ENCODE data around the gene HSPA5. TPM values are rescaled to one million over a fixed set of nuclear protein-coding genes. Genes with fewer than 3 reads are reported as not detected.
"Not testable (repeated sequence)": the region's sequence is repeated elsewhere in the genome, so short reads cannot be mapped to it uniquely, and the experiment has no call there.

HSPA5 gene
- total RNA-seq = 119 TPM

DNA sequence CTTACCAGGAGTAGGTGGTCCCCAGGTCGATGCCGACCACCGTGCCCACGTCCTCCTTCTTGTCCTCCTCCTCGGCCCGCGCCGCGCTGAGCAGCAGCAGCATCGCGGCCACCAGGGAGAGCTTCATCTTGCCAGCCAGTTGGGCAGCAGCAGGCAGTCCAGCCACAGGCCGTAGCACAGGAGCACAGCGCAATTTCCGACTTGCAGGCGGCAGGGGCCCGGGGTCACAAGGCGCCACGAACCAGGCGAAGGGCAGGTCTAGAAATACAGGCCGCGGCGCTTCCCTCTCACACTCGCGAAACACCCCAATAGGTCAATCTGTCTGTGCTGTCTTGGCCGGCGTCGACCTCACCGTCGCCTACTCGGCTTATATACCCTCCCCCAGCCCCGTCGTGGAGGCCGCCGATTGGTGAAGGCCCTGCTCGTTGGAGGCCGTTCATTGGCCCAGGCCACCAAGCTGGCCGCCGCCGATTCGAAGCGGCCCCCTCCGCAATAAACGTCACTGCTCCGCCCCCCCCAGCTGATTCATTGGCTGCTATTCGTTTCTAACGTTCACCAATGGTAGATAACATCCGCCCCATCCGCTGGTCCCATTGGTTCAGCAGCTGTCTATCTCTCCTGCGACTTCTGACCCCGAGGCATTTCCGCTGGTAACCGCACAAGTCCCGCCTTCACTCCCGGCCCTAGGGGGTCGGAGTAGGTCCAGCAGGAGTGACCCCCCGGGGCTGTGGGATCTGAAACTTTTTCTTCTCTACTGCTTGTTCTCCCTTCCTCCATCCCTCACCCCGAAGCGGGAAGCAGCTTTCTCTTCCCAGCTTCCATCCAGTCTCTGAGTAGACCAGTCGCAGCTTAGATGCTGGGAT, at the start of gene HSPA5:
Gene HSPA5, minus strand, starts transcription at position 344 of the 863 bp plus-strand sequence. Its CDS starts 217 bp downstream, at position 127.
- peak; percentile 98 for ATAC-seq

DNA sequence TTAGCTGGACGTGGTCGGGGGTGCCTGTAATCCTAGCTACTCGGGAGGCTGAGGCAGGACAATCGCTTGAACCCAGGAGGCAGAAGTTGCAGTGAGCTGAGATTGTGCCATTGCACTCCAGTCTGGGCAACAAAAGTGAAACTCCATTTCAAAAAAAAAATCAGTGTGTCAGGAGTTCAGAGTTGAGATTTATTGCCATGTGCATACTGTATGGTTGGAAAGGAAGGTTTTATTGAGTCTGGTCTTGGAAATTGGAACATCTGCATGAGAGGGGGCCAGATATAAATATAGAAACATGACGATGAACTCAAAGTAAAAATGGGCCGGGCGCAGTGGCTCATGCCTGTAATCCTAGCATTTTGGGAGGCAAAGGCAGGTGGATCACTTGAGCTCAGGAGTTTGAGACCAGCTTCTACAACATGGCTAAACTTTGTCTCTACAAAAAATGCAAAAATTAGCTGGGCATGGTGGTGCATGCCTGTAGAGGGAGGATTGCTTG, 45.8 kb upstream of the HSPA5 start:
- not testable (repeated sequence) for ATAC-seq

DNA sequence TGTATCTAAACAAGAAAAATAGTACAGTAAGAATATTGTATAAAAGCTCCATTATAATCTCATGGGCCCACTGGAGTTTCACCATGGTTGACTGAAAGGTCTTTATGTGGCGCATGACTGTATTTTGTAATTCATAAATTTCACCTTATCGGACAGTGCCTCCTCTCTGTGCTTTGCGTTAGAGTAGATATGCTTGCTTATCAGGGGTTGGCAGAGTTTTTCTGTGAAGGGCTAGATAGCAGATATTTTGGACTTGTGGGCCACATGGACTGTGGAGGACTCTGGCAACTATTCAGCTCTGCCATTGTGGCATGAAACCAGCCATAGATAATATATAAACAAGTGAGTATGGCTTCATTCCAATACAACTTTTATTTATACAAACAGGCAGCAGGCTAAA, 43.7 kb upstream of the HSPA5 start:
- no peak for ATAC-seq

DNA sequence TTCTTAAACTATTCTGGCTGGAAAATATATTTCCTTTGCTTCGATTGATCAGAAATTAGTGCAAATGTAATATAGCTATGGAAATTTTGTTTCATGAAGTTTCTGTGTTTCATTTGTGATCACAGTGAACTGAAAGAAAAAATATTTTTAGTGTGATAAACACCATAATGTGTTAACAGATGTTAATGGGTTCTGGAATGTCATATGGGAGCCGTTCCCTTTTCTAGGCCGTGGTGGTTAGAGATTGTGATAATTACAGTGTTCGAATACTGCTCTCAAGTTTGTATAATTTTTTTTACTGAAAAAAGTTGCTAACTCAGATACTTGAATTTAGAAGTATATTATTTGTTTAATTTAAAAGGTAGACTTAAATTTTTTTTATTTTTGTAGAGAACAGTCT, 39.8 kb upstream of the HSPA5 start:
- no peak for ATAC-seq

DNA sequence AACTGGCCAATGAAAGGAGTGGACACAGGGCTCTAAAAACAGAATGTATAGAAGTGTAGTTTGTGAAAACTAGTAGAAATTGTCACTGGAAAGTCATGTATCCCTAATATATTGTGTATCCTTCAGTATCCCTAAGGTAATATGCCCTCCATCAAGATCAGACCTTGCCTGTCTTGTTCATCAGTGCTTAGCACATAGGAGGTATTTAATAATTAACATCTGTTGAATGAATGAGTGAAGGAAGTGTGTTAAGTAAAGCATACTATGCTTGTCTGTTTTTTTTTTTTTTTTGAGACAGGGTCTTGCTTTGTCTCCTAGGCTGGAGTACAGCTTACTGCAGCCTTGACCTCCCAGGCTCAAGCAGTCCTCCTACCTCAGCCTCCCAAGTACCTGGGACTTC, 36.3 kb upstream of the HSPA5 start:
- no peak for ATAC-seq

DNA sequence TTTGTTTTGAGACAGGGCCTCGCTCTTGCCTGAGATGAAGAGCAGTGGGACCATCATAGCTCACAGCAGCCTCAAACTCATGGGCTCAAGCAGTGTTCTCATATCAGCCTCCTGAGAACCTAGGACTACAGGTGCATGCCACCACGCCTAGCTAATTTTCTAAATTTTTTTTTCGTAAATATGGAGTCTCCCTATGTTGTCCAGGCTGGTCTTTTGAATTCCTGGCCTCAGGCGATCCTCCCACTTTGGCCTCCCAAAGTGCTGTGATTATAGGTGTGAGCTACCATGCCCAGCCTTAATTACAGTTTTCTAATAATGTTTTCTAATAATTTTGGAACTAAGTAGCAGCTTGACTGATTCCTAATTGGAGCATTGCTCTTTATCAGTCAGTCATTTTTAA, 35.6 kb upstream of the HSPA5 start:
- no peak for ATAC-seq

DNA sequence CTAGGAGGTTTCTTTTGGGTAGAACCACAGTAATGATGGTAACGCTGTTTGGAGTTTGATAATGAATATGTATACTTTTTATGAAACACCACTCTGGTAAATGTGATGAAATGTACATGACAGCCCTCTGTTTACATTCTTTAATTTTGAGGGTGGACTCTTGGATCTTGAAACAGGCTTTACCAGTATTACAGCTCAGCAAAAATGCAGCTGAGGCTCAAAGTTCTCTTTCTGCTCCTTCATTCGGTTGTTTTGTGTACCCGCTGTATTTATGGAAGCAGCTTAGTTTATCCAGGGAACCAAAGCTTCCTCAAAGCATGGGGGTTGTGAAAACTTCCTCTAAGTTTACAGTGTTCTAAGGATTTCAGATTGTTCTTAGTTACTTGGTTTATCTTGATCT, 31.6 kb upstream of the HSPA5 start:
- ATAC-seq = peak; percentile 83

DNA sequence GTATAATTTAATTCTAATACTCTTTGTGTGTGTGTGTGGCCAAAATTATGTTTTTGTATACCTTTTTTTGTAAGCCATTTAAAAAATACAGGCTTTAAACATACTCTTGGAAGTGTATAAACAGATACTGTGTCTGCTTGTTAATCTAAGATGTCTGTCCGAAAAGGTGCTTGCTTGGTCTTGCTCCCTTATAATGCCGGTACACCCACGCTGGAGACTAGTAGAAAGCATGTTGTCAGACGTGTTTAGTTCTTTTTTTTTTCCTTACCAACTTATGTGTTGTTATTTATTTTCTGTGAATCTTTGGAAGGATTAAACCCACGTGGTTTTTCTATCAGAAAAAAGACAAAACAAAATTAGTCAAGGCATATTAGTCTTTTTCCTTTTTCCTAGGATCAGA, 29.9 kb upstream of the HSPA5 start:
- ATAC-seq = peak; percentile 72

DNA sequence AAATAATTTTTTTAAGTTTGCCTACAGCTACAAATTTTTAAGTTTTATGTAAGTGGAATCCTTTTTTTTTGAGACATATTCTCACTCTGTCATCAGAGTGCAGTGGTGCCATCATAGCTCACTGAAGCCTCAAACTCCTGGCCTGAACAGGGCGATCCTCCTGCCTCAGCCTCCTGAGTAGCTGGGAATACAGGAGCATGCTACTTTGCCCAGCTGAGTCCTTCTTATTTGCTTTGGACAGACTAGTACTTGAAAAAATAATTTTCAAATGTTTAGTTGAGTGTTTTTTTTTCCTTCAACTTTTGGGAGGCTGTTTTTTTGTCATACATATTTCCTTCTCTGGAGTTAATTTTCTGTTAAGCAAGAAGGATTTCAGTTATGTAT, 27.9 kb upstream of the HSPA5 start:
- ATAC-seq = no peak

DNA sequence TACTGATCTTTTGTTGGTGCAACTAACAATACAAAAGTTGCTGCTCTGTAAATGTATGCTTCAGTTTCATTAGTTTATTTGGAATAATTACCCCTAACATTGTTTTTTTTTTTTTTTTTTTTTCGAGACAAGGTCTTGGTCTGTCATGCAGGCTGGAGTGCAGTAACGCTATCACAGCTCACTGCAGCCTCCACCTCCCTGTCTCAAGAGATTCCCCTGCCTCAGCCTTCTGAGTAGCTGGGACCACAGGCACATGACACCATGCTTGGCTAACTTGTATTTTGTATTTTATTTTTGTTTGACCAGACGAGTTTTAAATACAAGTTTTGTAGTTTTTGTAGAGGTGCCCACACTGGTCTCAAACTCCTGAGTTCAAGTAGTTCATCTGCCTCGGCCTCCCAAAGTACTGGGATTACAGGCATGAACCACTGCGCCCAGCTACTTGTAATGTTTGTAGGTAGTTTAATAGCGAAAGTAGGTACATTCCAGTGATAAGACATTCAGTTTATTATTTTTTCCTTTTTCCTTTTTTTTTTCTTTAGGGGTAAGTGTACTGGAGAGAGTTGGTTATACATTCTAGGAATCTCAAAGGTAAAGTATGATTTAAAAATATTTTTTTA, 27.4 kb upstream of the HSPA5 start:
- no peak for ATAC-seq

DNA sequence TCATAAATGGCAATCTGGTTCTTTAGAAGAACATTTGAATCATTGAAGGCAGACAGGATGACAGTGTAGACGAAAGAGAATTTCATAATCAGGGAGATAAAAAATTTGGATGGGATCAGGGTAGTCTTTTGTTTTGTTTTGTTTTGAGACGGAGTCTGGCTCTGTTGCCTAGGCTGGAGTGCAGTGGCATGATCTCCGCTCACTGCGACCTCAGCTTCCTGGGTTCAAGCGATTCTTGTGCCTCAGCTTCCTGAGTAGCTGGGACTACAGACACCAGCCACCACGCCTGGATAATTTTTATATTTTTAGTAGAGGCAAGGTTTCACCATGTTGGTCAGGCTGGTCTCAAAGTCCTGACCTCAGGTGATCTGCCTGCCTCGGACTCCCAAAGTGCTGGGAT, 22.9 kb upstream of the HSPA5 start:
- not testable (repeated sequence) for ATAC-seq

DNA sequence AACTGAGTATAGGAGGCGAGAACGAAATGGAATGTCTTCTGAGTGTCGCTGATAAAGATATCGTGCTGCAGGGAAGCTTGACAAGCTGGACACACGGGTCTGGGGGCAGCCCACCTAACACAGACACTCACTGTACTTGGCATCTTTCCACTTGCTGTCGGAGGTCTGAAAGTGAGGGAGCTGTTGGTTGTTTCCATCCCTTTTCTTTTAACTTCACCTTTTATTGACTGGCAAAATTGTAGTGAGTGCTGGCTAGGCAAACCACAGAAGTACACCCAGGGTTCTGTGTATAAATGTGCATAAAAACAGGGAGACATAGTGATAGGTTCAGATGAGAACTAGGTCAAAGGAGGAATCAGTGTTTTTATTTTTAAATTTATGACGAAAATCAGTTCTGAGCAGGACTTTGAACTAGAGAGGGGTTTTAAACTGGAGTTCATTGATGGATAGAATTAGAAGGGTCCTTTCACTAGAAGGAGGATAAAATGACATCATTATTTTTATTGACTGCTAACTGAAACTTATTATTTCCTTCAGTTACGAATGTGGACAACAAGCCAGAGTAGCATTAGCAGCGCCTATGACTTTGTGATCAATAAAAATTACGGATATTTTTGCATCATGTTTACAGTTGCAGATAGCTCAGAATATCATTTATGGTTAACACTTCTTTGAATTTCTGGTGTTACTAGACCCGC, 21.3 kb upstream of the HSPA5 start:
- ATAC-seq = no peak

DNA sequence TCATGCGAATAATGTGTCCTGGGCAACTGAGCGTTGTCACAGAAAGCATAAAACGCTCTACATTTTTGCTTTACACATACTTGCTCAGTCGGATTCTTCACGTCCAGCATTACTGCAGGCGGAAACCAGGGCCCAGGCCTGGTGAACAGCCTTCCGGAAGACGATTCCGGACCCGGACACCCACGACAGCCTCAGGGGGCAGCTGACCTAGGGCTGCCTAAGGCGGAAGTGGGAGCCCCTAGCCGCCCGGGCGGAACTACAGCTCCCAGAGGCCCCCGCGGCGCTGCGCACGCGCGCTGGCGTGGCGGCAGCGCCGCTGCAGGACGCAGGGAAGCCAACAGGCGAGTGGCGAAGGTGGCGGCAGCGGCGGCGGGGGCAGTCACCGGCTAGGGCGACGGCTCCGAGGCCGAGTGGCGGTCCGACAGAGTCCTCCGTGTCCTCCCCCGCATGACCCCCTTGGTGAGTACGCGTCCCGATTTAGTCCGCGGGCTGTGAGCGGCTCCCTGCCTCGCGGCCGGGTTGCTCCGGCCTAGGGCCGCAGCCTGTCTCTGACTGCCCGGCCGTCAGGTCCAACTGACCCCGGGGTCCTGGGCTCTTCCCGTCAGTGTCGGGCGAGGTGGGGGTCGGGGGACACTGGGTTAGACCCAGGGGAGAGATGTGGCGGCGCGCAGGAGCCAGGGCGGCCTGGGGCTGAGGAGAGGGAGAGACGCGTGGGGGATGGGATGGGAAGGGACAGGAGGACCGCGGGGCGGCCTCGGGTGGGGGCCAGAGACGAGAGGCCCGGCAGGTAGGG, 20.6 kb upstream of the HSPA5 start, which contains the start of gene GAPVD1:
Gene GAPVD1, plus strand, starts transcription at position 326 of the 793 bp plus-strand sequence. CDS start 37,096 bp downstream, outside the sequence.
- peak; percentile 99 for ATAC-seq

DNA sequence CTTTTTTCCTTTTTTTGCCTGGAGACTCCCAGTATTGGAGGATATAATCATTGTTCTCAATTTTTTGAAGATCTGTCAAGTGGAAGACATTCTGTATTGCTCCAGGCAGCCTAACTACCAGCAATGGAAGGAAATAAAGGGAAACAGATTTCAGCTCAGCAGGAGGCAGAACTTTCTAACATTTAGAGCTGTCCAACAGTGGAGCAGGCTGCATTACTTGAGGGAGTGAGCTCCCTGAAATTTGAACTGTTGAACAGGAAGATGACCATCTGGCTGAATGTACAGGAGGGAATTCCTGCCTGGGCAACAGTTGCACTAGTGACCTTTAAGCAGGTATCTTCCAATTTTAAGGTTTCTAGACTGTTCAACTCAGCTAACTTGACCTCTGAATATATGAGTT, 19.4 kb upstream of the HSPA5 start:
- no peak for ATAC-seq

DNA sequence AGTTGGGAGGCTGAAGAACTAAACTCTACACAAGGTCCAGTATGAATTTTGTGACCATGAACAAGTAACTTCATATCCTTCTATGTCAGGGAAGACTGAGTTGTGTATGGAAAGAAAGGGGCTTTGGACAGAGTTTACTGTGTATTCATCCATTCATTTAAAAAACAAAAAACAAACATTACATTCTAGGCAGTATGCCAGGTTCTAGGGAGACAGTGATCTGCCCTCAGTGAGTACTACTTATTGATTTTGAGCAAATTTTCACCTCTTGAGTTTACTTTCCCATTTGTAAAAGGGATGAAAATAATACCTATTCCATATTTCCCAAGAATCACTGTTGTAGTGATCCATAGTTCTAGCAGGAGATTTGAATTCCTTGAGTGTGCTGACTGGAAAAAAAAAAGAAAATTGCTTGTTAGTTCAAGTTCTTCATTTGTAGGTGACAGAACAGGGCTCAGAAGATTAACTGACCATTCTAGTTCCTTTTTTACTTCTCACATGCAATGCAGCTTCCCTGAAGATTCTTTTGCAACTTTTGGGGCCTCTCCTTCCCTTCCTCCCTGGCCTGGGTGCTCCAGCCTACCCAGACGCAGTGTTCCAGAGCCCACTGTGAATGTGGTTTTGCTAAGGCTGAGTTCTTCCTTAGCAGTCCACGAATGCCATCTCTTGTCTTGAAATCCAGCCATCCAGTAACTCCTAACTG, 17.8 kb upstream of the HSPA5 start:
- no peak for ATAC-seq

DNA sequence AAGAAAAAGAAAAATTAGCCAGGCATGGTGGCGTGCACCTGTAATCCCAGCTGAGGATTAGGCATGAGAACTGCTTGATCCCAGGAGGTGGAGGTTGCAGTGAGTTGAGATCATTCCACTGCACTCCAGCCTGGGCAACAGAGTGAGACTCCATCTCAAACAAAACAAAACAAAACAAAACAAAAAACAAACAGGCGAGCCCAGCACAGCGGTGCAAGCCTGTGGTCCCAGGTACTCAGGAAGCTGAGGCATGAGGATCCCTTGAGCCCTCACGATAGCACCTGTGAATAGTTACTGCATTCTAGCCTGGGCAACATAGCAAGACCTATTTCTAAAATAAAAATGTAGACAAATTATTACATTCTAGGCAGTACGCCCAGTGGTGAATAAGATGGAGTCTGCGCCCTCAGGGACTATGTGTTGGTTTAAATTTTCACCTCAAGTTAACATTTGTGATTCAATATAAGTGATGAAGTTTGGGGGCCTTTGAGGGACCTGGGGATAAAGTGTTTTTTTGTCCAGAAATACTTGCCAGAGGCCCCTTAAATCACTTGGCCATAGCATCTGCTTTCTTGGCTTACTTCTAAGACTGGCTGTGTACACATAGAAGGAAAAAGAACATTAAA, 17.1 kb upstream of the HSPA5 start:
- no peak for ATAC-seq

DNA sequence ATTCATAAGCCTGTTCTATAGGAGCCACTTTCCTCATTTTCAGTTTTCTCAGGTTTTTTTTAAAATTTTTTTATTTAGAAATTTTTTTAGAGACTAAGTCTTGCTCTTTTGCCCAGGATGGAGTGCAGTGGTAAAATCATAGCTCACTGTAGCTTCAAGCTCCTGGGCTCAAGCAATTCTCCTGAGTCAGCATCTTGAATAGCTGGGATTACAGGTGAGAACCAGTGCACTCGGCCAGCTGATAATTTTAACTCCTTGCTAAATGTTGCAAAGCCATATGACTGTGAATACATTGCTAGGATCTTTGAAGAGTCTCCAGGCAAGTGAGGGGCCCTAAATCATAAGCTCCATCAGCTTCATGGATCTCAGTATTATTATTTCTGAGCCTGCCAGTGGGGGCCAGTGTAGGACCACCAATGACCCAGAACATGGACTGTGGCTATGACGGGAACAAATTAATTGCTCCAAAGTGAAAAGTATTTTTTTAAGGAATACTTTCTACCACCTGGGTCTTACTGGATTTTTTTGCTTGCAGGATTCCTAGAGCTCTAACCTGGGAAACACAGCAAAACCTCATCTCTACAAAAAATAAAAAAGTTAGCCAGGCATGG, 14.7 kb upstream of the HSPA5 start:
- peak; percentile 33 for ATAC-seq

DNA sequence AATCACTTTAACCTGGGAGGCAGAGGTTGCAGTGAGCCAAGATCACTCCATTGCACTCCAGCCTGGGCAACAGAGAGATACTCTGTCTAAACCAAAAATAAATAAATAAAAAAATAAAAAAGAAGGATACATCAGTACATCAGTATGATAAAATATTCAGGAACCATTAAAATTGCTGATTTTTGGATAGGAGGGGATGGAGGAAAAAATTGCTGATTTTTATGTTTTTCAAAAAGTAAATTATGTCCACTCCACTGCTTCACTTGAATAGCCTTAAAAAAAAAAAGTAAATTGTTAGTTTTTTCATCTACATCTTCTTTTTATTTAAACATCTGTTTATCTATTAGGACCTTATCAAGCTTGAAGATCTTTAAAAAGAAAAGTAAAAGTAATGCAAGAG, 13.1 kb upstream of the HSPA5 start:
- no peak for ATAC-seq

DNA sequence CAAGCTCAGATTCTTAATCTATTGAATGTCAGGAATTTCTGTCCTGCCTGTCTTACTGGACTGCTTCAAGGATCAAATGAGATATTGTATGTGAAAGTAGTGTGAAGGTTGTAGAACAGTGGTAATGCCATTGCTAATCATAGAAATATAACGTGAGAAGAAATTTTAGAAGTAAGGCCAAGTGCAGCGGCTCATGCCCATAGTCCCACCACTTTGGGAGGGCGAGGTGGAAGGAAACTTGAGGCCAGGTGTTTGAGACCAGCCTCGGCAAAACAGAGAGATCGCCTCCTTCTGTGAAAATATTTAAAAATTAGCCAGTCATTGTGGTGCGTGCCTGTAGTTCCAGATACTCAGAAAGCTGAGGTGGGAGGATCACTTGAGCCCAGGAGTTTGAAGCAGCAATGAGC, 5.1 kb upstream of the HSPA5 start:
- no peak for ATAC-seq

DNA sequence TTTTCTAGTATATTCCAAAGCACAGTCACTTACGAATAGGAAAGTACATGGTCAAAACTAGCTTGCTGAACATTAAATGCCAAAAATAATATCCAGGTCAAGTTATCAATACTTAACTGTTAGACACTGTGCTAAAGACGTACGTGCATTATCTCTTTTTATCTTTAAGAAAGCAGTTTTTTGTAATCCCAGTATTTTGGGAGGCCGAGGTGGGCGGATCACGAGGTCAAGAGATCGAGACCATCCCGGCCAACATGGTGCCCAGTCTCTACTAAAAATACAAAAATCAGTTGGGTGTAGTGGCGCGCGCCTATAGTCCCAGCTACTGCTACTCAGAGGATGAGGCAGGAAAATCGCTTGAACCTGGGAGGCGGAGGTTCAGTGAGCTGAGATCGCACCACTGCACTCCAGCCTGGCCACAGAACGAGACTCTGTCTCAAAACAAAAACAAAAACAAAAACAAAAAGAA, 2.7 kb upstream of the HSPA5 start:
- no peak for ATAC-seq

Data from esophagus mucosa (tissue), 1 donor.